Tibial nerve (tissue), 4 donors: ENCODE results near the gene B4GALT6.

Experiments
- EP300 ChIP-seq, 2 donors: sonication (generic); formaldehyde crosslinking; IDR thresholded peaks; one replicate each; pipeline ENCODE4 v1.6.1; 2017; ENCODE audit warnings: antibody characterized with exemption in 2 of 2, mild to moderate bottlenecking in 1 of 2
- POLR2A ChIP-seq, 2 donors: fragments of 450-650 bp; IDR thresholded peaks; one replicate each; pipeline ENCODE4 v1.6.1; 2017; ENCODE audit warnings: antibody characterized with exemption in 2 of 2, mild to moderate bottlenecking in 2 of 2, moderate library complexity in 2 of 2
- TF ChIP-seq, protein P1 (sequence below), 5 experiments: fragments of 200-600 bp in 3 of 5; fragments of 450-650 bp in 2 of 5; sonication (generic) in 3 of 5; IDR thresholded peaks; one replicate each; pipeline ENCODE4 v1.5.1; 2016 to 2019; ENCODE audit warnings: antibody characterized with exemption in 5 of 5, mild to moderate bottlenecking in 3 of 5, moderate library complexity in 2 of 5

DNA sequence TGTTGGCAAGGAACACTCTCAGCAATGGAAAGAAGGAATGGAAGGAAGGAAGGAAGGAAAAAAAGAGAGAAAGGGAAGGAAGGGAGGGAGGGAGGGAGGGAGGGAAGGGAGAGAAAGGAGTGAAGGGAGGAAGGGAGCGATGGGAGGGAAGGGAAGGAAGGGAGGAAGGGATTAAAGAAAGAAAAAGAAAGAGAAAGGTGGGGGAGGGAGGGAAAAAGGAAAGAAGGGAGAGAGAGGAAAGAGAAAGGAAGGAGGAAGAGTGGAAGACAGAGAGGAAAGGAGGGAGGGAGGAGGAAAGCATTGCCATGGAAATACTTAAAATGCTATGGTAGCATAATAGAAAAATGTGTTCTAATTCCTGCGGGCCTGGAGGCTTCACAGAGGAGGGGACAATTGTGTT lies 70.3 kb downstream of the B4GALT6 start:
- TF ChIP-seq, protein P1, sequence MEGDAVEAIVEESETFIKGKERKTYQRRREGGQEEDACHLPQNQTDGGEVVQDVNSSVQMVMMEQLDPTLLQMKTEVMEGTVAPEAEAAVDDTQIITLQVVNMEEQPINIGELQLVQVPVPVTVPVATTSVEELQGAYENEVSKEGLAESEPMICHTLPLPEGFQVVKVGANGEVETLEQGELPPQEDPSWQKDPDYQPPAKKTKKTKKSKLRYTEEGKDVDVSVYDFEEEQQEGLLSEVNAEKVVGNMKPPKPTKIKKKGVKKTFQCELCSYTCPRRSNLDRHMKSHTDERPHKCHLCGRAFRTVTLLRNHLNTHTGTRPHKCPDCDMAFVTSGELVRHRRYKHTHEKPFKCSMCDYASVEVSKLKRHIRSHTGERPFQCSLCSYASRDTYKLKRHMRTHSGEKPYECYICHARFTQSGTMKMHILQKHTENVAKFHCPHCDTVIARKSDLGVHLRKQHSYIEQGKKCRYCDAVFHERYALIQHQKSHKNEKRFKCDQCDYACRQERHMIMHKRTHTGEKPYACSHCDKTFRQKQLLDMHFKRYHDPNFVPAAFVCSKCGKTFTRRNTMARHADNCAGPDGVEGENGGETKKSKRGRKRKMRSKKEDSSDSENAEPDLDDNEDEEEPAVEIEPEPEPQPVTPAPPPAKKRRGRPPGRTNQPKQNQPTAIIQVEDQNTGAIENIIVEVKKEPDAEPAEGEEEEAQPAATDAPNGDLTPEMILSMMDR (IDR thresholded peaks at IDR 0.05) = no peak
- TF ChIP-seq EP300 (IDR thresholded peaks at IDR 0.05) (no peak), POLR2A (IDR thresholded peaks at IDR 0.05) (no peak)
